ENCODE data around the gene ELN. TPM values are rescaled to one million over a fixed set of nuclear protein-coding genes. Genes with fewer than 3 reads are reported as not detected.
"Not testable (repeated sequence)": the region's sequence is repeated elsewhere in the genome, so short reads cannot be mapped to it uniquely, and the experiment has no call there.

ELN gene
- total RNA-seq (2014; rRNA removed; shearing (Covaris generic)) = 100 and 110 TPM in 2 replicates

DNA sequence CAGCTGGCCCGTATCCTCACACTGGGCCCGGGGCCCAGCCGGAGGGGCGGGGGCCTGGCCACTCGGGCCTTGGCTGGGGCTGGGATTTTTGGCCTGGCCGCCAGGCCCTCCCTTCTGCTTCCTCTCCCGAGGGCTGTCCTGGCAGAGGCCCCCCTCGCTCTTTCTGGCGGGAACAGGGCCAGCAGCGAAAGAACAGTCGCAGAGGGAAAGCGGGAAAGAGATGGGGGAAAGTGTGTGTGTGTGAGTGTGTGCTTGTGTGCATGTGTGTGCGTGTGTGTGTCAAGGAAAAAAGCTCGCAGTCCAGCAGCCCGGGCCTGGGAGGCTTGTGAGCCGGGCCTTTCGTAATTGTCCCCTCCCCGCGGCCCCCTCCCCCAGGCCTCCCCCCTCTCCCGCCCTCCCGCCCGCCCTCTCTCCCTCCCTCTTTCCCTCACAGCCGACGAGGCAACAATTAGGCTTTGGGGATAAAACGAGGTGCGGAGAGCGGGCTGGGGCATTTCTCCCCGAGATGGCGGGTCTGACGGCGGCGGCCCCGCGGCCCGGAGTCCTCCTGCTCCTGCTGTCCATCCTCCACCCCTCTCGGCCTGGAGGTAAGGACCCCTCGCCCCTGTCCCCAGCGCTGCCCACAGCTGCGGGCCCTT is at the start of gene ELN:
TSS of gene ELN (plus strand) at position 491 of the 638 bp plus-strand sequence. CDS start at position 506, 15 bp downstream.
- Histone ChIP-seq H3K27me3 (no peaks in the 10 kb centered on the region), H3K4me1 (peaks cover 49% of the 10 kb centered on the region), H3K9me3 (replicated peaks) (no peaks in the 10 kb centered on the region), H3K4me3 (peak within 1 kb of the TSS; percentile 61), H3K36me3 (no peaks in the 10 kb centered on the region), H3K27ac (peak within 1 kb of the TSS; percentile 58)
- peak; percentile 71 to 76 for DNase-seq

DNA sequence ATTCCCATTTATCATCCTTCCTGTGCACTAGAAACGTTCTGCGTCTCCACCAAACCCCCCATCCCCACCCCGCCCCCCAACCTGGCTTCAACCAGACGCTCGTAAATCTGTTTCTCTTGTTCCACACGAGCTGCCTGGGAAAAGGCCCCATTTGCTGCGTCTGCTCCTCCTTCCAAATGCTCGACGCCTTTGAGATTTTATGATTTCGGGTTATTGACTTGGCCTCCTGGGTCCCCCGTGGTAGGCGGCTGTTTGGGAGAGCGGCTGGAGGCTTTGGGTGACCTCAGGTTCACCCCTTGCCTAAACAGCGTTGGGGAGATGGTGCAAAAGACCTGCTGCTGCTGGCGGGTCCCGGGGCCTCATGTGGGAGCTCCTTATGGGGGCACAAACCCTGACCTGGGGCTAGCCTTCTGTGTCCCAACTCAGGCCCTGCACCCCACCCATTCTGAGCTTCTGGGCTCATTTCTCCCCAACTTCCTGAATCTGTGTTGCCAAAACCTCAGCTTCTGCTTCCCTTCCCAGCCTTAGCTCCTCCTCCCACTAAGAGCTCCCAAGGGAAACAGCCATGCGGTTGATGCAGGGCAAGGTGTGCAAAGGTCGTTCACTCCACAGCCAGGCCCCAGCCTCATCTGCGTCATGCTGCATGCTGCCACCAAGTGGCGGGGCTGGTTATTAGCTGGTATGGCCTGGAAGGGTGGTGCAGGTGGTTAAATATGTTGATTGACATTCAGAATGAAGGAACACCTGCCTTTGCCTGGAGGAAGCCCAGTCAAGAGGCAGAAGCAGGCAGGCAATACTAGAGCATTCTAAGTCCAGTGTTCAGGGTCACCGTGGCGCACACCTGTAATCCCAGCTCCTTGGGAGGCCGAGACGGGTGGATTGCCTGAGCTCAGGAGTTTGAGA is 49.1 kb upstream of the ELN start:
- Histone ChIP-seq H3K9me3 (replicated peaks) (no peaks in the 10 kb centered on the region), H3K36me3 (no peaks in the 10 kb centered on the region), H3K4me1 (peaks cover 14% of the 10 kb centered on the region; the same call in 1 of the 2 replicates), H3K4me3 (no peak overlapping the region), H3K27me3 (peaks cover 16% of the 10 kb centered on the region; the same call in 1 of the 2 replicates), H3K27ac (no peak overlapping the region)
- peak; percentile 73 to 81 for DNase-seq

- not testable (repeated sequence) for DNase-seq; H3K9me3 ChIP-seq (replicated peaks); H3K27ac ChIP-seq; H3K4me3 ChIP-seq; H3K36me3 ChIP-seq
- Histone ChIP-seq H3K4me1 (peaks cover 14% of the 10 kb centered on the region; the same call in 1 of the 2 replicates), H3K27me3 (peaks cover 16% of the 10 kb centered on the region; the same call in 1 of the 2 replicates)
Observed at GRCh38 chr7:73979656-73980055, 48.3 kb upstream of the ELN start.

DNA sequence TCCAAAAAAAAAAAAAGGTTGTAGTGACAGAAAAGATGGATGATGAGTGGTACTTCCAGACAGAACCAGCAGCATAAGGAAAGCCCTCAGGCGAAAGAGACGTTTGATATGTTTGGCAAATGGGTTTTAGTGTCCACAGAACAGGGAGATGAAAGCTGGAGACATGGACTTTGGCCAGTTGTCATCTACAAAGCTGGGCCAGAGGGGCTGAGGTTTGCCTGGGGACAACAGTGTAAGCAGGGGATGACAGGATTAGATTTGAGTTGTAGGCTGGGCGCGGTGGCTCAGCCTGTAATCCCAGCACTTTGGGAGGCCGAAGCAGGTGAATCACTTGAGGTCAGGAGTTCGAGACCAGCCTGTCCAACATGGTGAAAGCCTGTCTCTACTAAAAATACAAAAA is 47.8 kb upstream of the ELN start:
- no peak overlapping the region for H3K4me3 ChIP-seq
- no peaks in the 10 kb centered on the region for H3K9me3 ChIP-seq (replicated peaks)
- H3K27ac ChIP-seq = no peak overlapping the region
- peaks cover 14% of the 10 kb centered on the region; the same call in 1 of the 2 replicates for H3K4me1 ChIP-seq
- DNase-seq = no peak
- H3K27me3 ChIP-seq = peaks cover 16% of the 10 kb centered on the region; the same call in 1 of the 2 replicates
- H3K36me3 ChIP-seq = no peaks in the 10 kb centered on the region

- H3K4me3 ChIP-seq = no peak overlapping the region
Observed at GRCh38 chr7:73981933-73982332, 46.0 kb upstream of the ELN start.

DNA sequence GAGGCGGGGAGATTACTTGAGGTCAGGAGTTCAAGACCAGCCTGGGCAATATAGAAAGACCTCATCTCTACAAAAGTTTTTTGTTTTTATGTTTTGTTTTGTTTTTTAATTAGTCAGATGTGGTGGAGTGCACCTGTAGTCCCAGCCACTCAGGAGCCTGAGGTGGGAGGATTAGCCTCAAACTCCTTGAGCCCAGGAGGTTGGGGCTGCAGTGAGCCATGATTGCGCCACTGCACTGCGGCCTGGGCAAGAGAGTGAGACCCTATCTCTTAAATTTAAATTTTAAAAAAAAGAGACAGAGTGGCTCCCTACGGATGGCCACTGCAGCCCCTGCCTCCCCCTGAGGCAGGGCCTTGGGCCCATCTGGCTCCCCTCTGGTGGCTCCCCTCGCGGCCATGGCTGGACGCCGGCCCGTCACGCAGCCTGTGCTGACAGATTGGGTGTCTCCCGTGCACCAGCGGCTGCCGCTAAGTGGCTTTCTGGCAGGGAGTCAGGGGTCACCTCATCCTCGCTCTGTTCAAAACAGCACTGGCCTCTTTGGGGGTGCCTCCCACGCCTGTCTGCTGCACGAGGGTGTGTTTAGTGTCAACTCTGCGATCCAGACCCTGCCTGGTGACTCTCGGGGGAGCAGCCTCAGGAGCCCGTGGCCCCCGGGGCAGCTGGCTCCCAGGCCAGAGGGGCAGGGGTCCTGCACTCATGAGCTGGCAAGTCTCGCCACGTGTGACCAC is 44.4 kb upstream of the ELN start:
- Histone ChIP-seq H3K27ac (no peak overlapping the region), H3K4me3 (no peak overlapping the region), H3K36me3 (no peaks in the 10 kb centered on the region), H3K9me3 (replicated peaks) (no peaks in the 10 kb centered on the region), H3K4me1 (peaks cover 21% of the 10 kb centered on the region), H3K27me3 (0 out of 2 replicates have a peak, but pooled peaks cover 3% of the 10 kb centered on the region)
- DNase-seq = no peak

More at GRCh38 chr7:73981933-73982332, 46.0 kb upstream of the ELN start:
- Histone ChIP-seq H3K36me3 (no peaks in the 10 kb centered on the region), H3K9me3 (replicated peaks) (no peaks in the 10 kb centered on the region), H3K27me3 (peaks cover 12% of the 10 kb centered on the region; the same call in 1 of the 2 replicates), H3K4me1 (peaks cover 21% of the 10 kb centered on the region; the same call in 1 of the 2 replicates), H3K27ac (no peak overlapping the region)
- DNase-seq = no peak

- no peak for DNase-seq
- Histone ChIP-seq H3K9me3 (replicated peaks) (no peaks in the 10 kb centered on the region), H3K36me3 (no peaks in the 10 kb centered on the region), H3K4me1 (peaks cover 11% of the 10 kb centered on the region), H3K4me3 (no peak overlapping the region), H3K27me3 (0 out of 2 replicates have a peak, but pooled peaks cover 3% of the 10 kb centered on the region), H3K27ac (no peak overlapping the region)
Observed at GRCh38 chr7:73984481-73985205, 43.3 kb upstream of the ELN start.

DNA sequence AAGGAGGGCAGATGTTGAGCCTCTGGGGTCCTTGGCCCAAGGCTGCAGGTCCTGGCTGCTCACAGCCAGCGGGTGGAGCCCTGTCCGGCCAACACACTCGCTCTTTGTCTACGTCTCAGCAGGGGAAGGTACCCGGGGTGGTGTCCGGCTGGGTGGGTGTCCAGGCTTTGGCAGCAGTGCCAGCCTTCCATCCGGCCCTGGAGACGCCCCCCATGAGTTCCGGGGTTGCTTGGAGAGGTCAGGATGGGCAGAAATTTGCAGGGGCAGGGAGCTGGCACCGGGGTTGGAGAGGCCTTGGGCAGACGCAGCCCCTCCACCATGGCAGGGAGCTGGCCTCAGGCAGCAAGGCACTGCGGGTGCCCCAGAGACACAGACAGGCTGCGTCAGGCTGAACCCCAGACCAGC is 42.2 kb upstream of the ELN start:
- no peak overlapping the region; the same call in 1 of the 2 replicates for H3K27ac ChIP-seq
- DNase-seq = peak in 1 of 2 experiments; percentile 33
- peaks cover 11% of the 10 kb centered on the region for H3K4me1 ChIP-seq
- H3K27me3 ChIP-seq = 0 out of 2 replicates have a peak, but pooled peaks cover 3% of the 10 kb centered on the region
- no peaks in the 10 kb centered on the region for H3K9me3 ChIP-seq (replicated peaks)
- no peaks in the 10 kb centered on the region for H3K36me3 ChIP-seq
- H3K4me3 ChIP-seq = peak overlapping the region; percentile 35

DNA sequence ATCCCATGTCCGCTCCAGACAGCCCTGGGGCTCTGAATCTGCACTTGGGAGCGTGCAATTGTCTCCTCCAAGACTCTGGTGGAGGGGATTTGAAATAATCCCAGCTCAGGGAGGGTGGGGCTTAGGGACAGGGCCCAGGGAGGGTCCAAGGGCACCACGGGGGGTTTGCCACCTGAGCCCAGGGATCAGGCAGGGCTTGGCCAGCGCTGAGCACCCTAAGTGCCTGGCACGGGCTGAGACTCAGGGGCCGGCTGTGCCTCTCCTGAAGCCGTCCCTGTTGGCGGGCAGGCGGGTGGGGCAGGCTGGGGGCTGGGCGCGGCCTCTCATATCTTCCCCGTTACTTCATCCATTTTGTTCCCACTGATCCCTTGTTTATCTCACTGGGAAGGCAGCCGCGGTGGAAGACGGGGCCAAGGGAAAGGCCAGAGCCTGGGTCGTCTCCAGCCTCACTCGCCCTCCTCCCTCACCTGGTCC is 41.8 kb upstream of the ELN start:
- Histone ChIP-seq H3K4me3 (peak overlapping the region; percentile 35), H3K36me3 (no peaks in the 10 kb centered on the region), H3K4me1 (peaks cover 11% of the 10 kb centered on the region), H3K27ac (no peak overlapping the region; the same call in 1 of the 2 replicates), H3K9me3 (replicated peaks) (no peaks in the 10 kb centered on the region), H3K27me3 (0 out of 2 replicates have a peak, but pooled peaks cover 3% of the 10 kb centered on the region)
- peak; percentile 59 to 62 for DNase-seq

- no peaks in the 10 kb centered on the region for H3K36me3 ChIP-seq
Observed at GRCh38 chr7:73987298-73987697, 40.7 kb upstream of the ELN start.

GRCh38 chr7:73988197-73988596 is 39.8 kb upstream of the ELN start:
- H3K27ac ChIP-seq = no peak overlapping the region
- H3K27me3 ChIP-seq = no peaks in the 10 kb centered on the region
- H3K4me1 ChIP-seq = peaks cover 11% of the 10 kb centered on the region
- peak; percentile 79 for DNase-seq
- H3K9me3 ChIP-seq (replicated peaks) = no peaks in the 10 kb centered on the region
- H3K4me3 ChIP-seq = no peak overlapping the region
- no peaks in the 10 kb centered on the region for H3K36me3 ChIP-seq

More at GRCh38 chr7:73987298-73987697, 40.7 kb upstream of the ELN start:
- Histone ChIP-seq H3K27me3 (0 out of 2 replicates have a peak, but pooled peaks cover under 1% of the 10 kb centered on the region), H3K4me3 (no peak overlapping the region), H3K4me1 (peaks cover 11% of the 10 kb centered on the region), H3K27ac (no peak overlapping the region), H3K9me3 (replicated peaks) (no peaks in the 10 kb centered on the region)
- no peak for DNase-seq

DNA sequence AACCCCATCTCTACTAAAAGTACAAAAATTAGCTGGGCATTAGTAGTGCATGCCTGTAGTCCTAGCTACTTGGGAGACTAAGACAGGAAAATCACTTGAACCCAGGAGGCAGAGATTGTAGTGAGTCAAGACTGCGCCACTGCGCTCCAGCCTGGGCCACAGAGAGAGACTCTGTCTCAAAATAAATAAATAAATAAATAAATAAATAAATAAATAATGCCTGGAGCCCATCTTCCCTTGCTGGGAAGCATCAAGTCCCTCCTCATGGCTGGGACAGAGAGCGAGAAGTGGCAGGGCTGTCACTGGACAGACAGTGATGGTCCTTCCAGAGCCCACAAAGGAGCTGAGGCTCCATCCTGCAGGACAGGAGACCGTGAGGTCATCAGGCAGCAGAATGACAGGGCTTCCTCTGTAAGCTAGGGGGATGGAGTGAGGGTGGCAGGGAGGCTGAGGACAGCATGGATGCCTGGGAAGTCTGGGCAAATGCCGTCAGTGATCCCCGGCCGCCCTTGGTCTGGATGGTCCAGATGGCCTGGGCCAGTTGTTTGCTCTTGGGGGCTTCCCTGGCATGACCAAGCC is 36.4 kb upstream of the ELN start:
- Histone ChIP-seq H3K36me3 (no peaks in the 10 kb centered on the region), H3K4me1 (peaks cover 6% of the 10 kb centered on the region), H3K27me3 (no peaks in the 10 kb centered on the region), H3K27ac (no peak overlapping the region), H3K4me3 (no peak overlapping the region), H3K9me3 (replicated peaks) (peaks cover 9% of the 10 kb centered on the region)
- no peak for DNase-seq

- DNase-seq = no peak
- no peaks in the 10 kb centered on the region for H3K27me3 ChIP-seq
- H3K27ac ChIP-seq = no peak overlapping the region
Observed at GRCh38 chr7:73992101-73992562, 35.8 kb upstream of the ELN start.

More at GRCh38 chr7:73992101-73992562, 35.8 kb upstream of the ELN start:
- peaks cover 4% of the 10 kb centered on the region for H3K4me1 ChIP-seq
- peaks cover 9% of the 10 kb centered on the region for H3K9me3 ChIP-seq (replicated peaks)
- no peaks in the 10 kb centered on the region for H3K36me3 ChIP-seq
- H3K4me3 ChIP-seq = no peak overlapping the region

All from SJCRH30 (cell line).